Endothelial cell of umbilical vein (primary cell): ENCODE data around the gene SPRED1.

Source experiments
- EZH2 ChIP-seq: IDR thresholded peaks from 2 replicates; pipeline ENCODE4 v1.6.1; 2012; ENCODE audit warnings: borderline replicate concordance, low read depth, mild to moderate bottlenecking, moderate library complexity, low read length, inconsistent platforms; ENCODE audit not compliant: severe bottlenecking
- GATA2 ChIP-seq: IDR thresholded peaks from 2 replicates; pipeline ENCODE4 v1.7.0; 2011; ENCODE audit warnings: low read depth, mild to moderate bottlenecking, moderate library complexity, mixed read lengths, low read length; ENCODE audit not compliant: insufficient read length, insufficient read depth
- JUN ChIP-seq: IDR thresholded peaks from 2 replicates; pipeline ENCODE4 v1.6.1; 2011; ENCODE audit warnings: borderline replicate concordance, low read depth; ENCODE audit not compliant: insufficient read length, insufficient read depth
- POLR2A ChIP-seq: IDR thresholded peaks from 2 replicates; pipeline ENCODE4 v1.6.1; 2012; ENCODE audit warnings: low read depth, mild to moderate bottlenecking, control low read depth, low read length
- POLR2AphosphoS5 ChIP-seq: IDR thresholded peaks from 2 replicates; pipeline ENCODE4 v1.6.1; 2012; ENCODE audit warnings: low read depth, mild to moderate bottlenecking, control low read depth, low read length, moderate library complexity; ENCODE audit not compliant: insufficient read depth
- TF ChIP-seq, protein P1 (sequence below), 2 donors: IDR thresholded peaks; 1 replicate in 1 of 2; 2 replicates in 1 of 2; pipeline ENCODE4 v1.5.1; 2011; ENCODE audit warnings: low read length in 2 of 2, mild to moderate bottlenecking in 2 of 2, moderate library complexity in 2 of 2, control low read depth in 1 of 2, inconsistent platforms in 1 of 2, low read depth in 1 of 2; ENCODE audit not compliant: insufficient read depth in 1 of 2; ENCODE audit errors: extremely low read depth in 1 of 2
- TF ChIP-seq, protein P2 (sequence below): IDR thresholded peaks from 2 replicates; pipeline ENCODE4 v1.6.1; 2011; ENCODE audit not compliant: insufficient read depth, insufficient read length

DNA sequence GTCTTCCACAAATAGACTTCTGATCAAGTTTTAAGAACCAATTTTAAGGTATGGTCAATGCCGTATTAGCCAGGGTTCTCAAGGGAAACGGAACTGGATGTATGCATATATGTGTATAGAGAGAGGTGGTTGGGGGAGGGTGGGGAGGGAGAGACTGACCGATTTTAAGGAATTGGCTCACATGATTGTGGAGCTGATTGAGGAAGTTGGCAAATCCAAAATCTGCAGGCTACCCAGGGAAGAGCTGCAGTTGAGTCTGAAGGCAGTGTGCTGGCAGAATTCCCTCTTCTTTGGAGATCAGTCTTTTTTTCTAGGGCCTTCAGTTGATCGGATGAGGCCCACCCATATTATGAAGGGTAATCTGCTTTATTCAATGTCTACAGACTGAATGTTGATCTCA, 40.8 kb upstream of the SPRED1 start:
- TF ChIP-seq, protein P1, sequence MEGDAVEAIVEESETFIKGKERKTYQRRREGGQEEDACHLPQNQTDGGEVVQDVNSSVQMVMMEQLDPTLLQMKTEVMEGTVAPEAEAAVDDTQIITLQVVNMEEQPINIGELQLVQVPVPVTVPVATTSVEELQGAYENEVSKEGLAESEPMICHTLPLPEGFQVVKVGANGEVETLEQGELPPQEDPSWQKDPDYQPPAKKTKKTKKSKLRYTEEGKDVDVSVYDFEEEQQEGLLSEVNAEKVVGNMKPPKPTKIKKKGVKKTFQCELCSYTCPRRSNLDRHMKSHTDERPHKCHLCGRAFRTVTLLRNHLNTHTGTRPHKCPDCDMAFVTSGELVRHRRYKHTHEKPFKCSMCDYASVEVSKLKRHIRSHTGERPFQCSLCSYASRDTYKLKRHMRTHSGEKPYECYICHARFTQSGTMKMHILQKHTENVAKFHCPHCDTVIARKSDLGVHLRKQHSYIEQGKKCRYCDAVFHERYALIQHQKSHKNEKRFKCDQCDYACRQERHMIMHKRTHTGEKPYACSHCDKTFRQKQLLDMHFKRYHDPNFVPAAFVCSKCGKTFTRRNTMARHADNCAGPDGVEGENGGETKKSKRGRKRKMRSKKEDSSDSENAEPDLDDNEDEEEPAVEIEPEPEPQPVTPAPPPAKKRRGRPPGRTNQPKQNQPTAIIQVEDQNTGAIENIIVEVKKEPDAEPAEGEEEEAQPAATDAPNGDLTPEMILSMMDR (IDR thresholded peaks at IDR 0.05; ENCODE audit: extremely low read depth in 1 of 2, insufficient read depth in 1 of 2, low read depth in 1 of 2, low read length in 2 of 2), result no peak
- TF ChIP-seq GATA2, result no peak
- TF ChIP-seq JUN, result no peak
- no peak for TF ChIP-seq EZH2
- no peak for TF ChIP-seq POLR2A
- TF ChIP-seq, protein P2, sequence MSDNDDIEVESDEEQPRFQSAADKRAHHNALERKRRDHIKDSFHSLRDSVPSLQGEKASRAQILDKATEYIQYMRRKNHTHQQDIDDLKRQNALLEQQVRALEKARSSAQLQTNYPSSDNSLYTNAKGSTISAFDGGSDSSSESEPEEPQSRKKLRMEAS, result no peak
- no peak for TF ChIP-seq POLR2AphosphoS5
